ENCODE results near the gene MGAT5. TPM values are rescaled to one million over a fixed set of nuclear protein-coding genes. Genes with fewer than 3 reads are reported as not detected.

Gene MGAT5
- total RNA-seq, 2 experiments from 2014 or later = 60.8 to 68.0 TPM

GRCh38 chr2:134276381-134277172, 22.7 kb downstream of the MGAT5 start:
- Histone ChIP-seq H3K4me1 (ENCODE audit: insufficient read depth, low read length, poor library complexity, severe bottlenecking) (peaks cover 97% of the 10 kb centered on the region), H3K9me2 (ENCODE audit: insufficient read depth, low read length) (no peaks in the 10 kb centered on the region), H3K79me2 (ENCODE audit: insufficient read depth, low read depth, low read length) (peaks cover 77% of the 10 kb centered on the region; the same call in 1 of the 2 replicates), H4K20me1 (ENCODE audit: insufficient read depth, low read length) (no peaks in the 10 kb centered on the region; the same call in 1 of the 2 replicates), H3K4me2 (ENCODE audit: low read length) (peak overlapping the region; percentile 61), H2AFZ (ENCODE audit: low read length) (no peak overlapping the region), H3K9me3 (ENCODE audit: low read length) (no peaks in the 10 kb centered on the region), H3K27ac (ENCODE audit: low read depth, low read length, poor library complexity, severe bottlenecking) (peak overlapping the region; percentile 94), H3K36me3 (ENCODE audit: insufficient read depth, low read length) (peaks cover 33% of the 10 kb centered on the region), H3K4me3 (ENCODE audit: low read depth, low read length, poor library complexity, severe bottlenecking) (peak overlapping the region; percentile 45)
- DNase-seq (ENCODE audit: low spot score) = no peak
- intact Hi-C loops (cut with micrococcal nuclease; ENCODE audit: unreplicated experiment) = no loop called here
- TF ChIP-seq EZH2phosphoT487 (IDR thresholded peaks at IDR 0.05; ENCODE audit: borderline replicate concordance, low read depth, low read length) = no peak
- TF ChIP-seq CTCF (conservative IDR thresholded peaks at IDR 0.05; ENCODE audit: low read length) = no peak
- ChIA-PET CTCF (ENCODE audit: unreplicated experiment) (interaction anchor here (0.5 to 1.5 kb wide), 3 partner anchors 14 to 441 kb away, joined by 3 to 8 read pairs (median 5); no protein-coding TSS in a partner anchor), POLR2A (interaction anchor here (0.8 to 12.1 kb wide), 7 partner anchors 14 to 26 kb away, joined by 3 to 115 read pairs (median 4); partner anchors contain the start of gene MGAT5)
- no TSS peak for BruUV-seq (replicated peaks)

- no TSS peak for BruUV-seq (replicated peaks)
- no peaks in the 10 kb centered on the region for H3K9me2 ChIP-seq (ENCODE audit: insufficient read depth, low read length)
- ChIA-PET CTCF (ENCODE audit: unreplicated experiment) (no interaction called here), POLR2A (interaction anchor here (0.6 to 12.1 kb wide), 8 partner anchors 8 to 134 kb away, joined by 3 to 115 read pairs (median 6); partner anchors contain the start of gene MGAT5)
- no peaks in the 10 kb centered on the region for H3K9me3 ChIP-seq (ENCODE audit: low read length)
- peak overlapping the region; percentile 94 for H3K27ac ChIP-seq (ENCODE audit: low read depth, low read length, poor library complexity, severe bottlenecking)
- peaks cover 27% of the 10 kb centered on the region for H3K36me3 ChIP-seq (ENCODE audit: insufficient read depth, low read length)
- intact Hi-C loops (cut with micrococcal nuclease; ENCODE audit: unreplicated experiment) = no loop called here
- no peak overlapping the region for H2AFZ ChIP-seq (ENCODE audit: low read length)
- peak overlapping the region; percentile 45 for H3K4me3 ChIP-seq (ENCODE audit: low read depth, low read length, poor library complexity, severe bottlenecking)
- no peak for DNase-seq (ENCODE audit: low spot score)
- no peaks in the 10 kb centered on the region; the same call in 1 of the 2 replicates for H4K20me1 ChIP-seq (ENCODE audit: insufficient read depth, low read length)
- TF ChIP-seq EZH2phosphoT487 (IDR thresholded peaks at IDR 0.05; ENCODE audit: borderline replicate concordance, low read depth, low read length) = no peak
- TF ChIP-seq CTCF (conservative IDR thresholded peaks at IDR 0.05; ENCODE audit: low read length) = no peak
- peaks cover 78% of the 10 kb centered on the region; the same call in 1 of the 2 replicates for H3K79me2 ChIP-seq (ENCODE audit: insufficient read depth, low read depth, low read length)
- H3K4me2 ChIP-seq (ENCODE audit: low read length) = peak overlapping the region; percentile 61
- H3K4me1 ChIP-seq (ENCODE audit: insufficient read depth, low read length, poor library complexity, severe bottlenecking) = peaks cover 97% of the 10 kb centered on the region
These were observed 23.4 kb downstream of the MGAT5 start for GRCh38 chr2:134277223-134277622.
